Measurements from ENCODE around the gene LRP1B.

The LRP1B gene

DNA sequence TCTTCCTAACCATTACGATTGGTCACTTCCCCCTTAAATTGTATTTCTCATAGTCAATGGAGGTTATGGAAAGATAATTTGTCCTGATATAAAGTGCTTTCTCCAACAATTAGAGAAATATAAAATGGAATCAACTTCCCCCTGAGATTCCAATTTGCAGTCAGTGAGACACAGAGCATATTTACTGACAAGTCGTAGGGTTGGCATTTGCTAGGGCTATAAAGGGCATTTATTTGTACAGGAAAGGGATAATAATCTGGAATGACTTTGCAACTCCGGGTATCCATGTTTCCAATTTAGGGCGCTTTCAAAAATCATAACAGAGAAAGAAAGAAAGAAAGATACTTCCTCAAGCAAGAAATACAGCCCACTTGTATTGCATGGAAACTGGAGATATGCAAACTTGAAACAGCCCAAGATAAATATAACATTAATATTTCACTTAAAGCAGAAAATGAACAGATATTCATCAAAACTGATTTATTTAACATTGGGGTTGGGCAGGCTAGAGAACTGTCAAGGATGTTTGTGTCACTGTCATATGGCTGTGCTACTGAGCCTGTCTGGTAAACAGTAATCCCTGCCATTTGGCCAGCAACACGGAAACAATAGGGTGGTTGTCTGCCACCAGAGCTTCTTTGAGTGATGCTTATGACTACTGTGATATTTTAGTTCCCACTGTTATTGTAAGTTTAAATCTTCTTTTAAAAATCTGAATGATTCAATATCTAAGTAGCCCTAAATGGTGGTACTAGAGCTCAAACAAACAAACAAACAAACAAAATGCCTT lies 621.8 kb downstream of the LRP1B start:
- TF ChIP-seq, protein P1, sequence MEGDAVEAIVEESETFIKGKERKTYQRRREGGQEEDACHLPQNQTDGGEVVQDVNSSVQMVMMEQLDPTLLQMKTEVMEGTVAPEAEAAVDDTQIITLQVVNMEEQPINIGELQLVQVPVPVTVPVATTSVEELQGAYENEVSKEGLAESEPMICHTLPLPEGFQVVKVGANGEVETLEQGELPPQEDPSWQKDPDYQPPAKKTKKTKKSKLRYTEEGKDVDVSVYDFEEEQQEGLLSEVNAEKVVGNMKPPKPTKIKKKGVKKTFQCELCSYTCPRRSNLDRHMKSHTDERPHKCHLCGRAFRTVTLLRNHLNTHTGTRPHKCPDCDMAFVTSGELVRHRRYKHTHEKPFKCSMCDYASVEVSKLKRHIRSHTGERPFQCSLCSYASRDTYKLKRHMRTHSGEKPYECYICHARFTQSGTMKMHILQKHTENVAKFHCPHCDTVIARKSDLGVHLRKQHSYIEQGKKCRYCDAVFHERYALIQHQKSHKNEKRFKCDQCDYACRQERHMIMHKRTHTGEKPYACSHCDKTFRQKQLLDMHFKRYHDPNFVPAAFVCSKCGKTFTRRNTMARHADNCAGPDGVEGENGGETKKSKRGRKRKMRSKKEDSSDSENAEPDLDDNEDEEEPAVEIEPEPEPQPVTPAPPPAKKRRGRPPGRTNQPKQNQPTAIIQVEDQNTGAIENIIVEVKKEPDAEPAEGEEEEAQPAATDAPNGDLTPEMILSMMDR (conservative IDR thresholded peaks at IDR 0.05; ENCODE audit: low read depth, low read length) = no peak
- no peak overlapping the region for H3K4me3 ChIP-seq (ENCODE audit: low read length)
- DNase-seq (ENCODE audit: low read depth) = no peak

DNA sequence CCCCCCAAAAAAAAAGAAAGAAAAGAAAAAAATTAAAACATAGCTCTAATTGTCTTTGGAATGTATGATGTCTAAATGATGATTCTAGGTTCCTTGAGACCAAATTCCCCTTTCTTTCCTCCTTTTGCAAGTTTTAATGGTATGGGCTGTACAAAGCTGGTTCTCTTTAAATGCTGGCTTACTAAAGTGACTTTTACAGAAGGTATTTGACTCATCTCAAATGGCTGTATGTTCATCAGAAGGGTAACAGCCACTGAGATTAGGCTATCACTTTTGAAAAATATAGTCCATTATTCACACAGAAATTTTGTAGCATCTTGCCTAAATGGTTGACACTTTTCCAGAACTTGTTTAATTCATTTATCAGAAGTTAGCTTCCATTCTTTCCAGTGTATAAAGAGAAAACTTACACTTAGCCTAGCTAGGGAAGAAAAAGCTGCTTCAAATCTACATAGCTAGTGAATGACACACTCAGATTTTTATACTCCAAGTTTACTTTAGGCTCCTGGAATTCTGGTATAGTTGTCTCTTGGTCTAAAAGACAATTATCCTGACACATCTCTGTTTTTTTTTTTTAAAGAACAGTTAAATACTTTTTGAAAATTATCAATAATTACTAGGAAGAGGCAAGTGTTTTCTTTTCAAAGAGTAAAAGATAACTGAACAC lies 622.6 kb downstream of the LRP1B start:
- no peak for DNase-seq (ENCODE audit: low read depth)
- TF ChIP-seq, protein P1 (conservative IDR thresholded peaks at IDR 0.05; ENCODE audit: low read depth, low read length) = no peak
- no peak overlapping the region for H3K4me3 ChIP-seq (ENCODE audit: low read length)

DNA sequence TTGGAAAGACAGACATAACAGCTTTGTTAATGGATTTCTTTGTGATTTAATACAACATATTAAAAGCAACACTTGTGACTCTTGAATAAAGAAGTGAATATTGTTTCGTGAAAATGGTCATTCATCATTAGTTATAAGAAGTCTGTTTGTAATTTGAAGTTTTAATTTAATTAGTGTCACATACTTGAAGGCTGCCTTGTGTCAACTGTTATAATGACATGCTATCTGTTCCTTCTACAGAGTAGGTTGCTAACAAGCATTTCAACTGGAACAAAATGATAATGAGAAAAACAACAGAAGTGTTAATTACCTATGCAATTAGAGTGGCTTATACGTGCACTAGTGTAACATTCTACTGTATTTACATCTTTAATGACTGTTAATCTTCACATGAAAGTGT lies 624.7 kb downstream of the LRP1B start:
- H3K4me3 ChIP-seq (ENCODE audit: low read length) = no peak overlapping the region
- DNase-seq (ENCODE audit: low read depth) = no peak
- TF ChIP-seq, protein P1 (conservative IDR thresholded peaks at IDR 0.05; ENCODE audit: low read depth, low read length) = no peak

DNA sequence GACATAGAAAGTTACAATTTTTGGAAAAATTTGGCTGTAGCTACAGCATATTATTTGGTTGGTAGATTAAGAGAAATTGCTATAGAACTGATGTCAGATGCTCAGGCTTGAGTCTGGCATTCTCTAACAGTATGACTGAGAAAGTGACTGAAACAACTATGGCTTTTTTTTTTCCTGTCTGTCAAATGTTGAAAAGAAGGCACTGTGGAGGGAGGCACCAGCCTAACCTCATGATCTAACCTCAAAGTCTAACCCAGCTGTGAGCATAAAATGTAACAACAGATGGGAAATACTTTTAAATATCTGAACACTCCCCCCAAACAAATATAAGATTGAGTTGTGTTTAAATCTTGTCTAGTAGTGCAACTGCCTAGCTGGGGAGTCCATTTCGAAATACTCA lies 629.1 kb downstream of the LRP1B start:
- no peak for DNase-seq (ENCODE audit: low read depth)
- no peak overlapping the region for H3K4me3 ChIP-seq (ENCODE audit: low read length)
- TF ChIP-seq, protein P1 (conservative IDR thresholded peaks at IDR 0.05; ENCODE audit: low read depth, low read length) = no peak

DNA sequence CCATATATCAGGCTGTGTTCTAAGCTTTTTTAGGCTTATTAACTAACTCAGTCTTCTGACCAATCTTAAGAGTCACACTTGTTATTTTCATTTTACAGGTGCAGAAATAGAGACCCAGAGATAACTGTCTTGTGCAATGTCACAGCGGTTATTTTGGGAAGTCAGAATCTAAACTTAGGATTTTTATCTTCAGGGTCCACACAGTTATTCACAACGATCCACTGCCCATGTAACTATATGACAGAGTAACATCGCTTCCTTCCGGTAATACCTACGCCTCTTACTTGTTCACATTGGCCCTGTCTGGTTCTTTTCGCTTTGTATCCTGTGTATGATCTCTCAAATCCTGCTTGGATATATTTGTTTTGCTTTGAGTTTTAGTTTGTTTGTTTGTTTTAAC lies 631.7 kb downstream of the LRP1B start:
- no peak for DNase-seq (ENCODE audit: low read depth)
- H3K4me3 ChIP-seq (ENCODE audit: low read length) = no peak overlapping the region
- TF ChIP-seq, protein P1 (conservative IDR thresholded peaks at IDR 0.05; ENCODE audit: low read depth, low read length) = no peak

DNA sequence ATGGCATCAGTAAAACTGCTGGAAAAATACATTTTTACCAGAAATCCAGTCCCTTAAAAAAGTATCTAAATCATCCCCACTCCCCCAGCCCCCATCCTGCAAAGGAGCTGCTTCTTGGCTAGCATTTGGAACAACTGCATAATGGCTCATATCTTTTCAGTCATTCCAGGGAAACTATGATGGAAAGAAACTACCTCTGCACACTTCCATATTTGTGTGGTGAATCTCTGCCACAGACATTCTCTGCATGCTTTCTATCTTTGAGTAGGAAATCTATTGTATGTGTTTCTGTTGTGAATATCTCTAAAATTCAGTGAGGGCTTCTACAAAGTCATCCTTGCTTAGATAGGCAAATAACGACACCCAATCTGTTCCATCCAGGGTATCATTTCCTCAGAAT lies 632.3 kb downstream of the LRP1B start:
- TF ChIP-seq, protein P1 (conservative IDR thresholded peaks at IDR 0.05; ENCODE audit: low read depth, low read length) = no peak
- no peak for DNase-seq (ENCODE audit: low read depth)
- no peak overlapping the region for H3K4me3 ChIP-seq (ENCODE audit: low read length)

DNA sequence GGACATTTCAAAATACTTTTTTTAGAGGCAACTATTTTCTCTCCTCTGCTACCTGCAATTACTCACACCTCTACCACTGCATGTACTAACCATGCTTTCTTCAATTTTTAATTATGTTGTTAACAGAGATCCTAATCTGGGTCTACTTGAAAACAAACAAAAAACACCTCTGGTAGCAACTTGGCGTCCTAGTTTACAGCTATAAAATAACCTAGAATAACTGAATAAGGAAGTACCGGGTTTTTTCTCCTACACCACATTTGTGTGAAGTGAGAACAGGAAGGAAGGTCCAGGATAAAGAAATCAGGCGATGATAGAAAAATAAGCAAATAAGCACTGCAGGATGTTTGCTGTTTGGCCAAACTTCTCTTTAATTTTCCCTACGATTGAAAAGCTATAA lies 633.5 kb downstream of the LRP1B start:
- H3K4me3 ChIP-seq (ENCODE audit: low read length) = no peak overlapping the region
- no peak for DNase-seq (ENCODE audit: low read depth)
- TF ChIP-seq, protein P1 (conservative IDR thresholded peaks at IDR 0.05; ENCODE audit: low read depth, low read length) = no peak
